Muscle layer of duodenum (tissue), 2 donors: ENCODE results near the gene NEMP2.

Experiments used
- H3K27ac ChIP-seq: one replicate; pipeline ENCODE4 v1.7.0; 2013; ENCODE audit warnings: mild to moderate bottlenecking, low read length
- H3K27me3 ChIP-seq: one replicate; pipeline ENCODE4 v1.7.0; 2013; ENCODE audit warnings: low read depth, mild to moderate bottlenecking, control low read depth, low read length
- H3K36me3 ChIP-seq, 2 donors: one replicate each; pipeline ENCODE4 v1.7.0; 2013; ENCODE audit warnings: low read length in 2 of 2, control low read depth in 1 of 2, mild to moderate bottlenecking in 1 of 2; ENCODE audit not compliant: insufficient read depth in 2 of 2, control insufficient read depth in 1 of 2
- H3K4me1 ChIP-seq, 2 donors: one replicate each; pipeline ENCODE4 v1.7.0; 2013; ENCODE audit warnings: low read length in 2 of 2, mild to moderate bottlenecking in 2 of 2, control low read depth in 1 of 2, moderate library complexity in 1 of 2; ENCODE audit not compliant: insufficient read depth in 2 of 2, control insufficient read depth in 1 of 2
- H3K4me3 ChIP-seq, 2 donors: one replicate each; pipeline ENCODE4 v1.7.0; 2013; ENCODE audit warnings: low read length in 2 of 2, low read depth in 1 of 2, mild to moderate bottlenecking in 1 of 2
- H3K9me3 ChIP-seq, 2 donors: one replicate each; pipeline ENCODE4 v1.7.0; 2013; ENCODE audit warnings: low read length in 2 of 2, control low read depth in 1 of 2, mild to moderate bottlenecking in 1 of 2; ENCODE audit not compliant: control insufficient read depth in 1 of 2
- donor health status: healthy.

The NEMP2 gene

DNA sequence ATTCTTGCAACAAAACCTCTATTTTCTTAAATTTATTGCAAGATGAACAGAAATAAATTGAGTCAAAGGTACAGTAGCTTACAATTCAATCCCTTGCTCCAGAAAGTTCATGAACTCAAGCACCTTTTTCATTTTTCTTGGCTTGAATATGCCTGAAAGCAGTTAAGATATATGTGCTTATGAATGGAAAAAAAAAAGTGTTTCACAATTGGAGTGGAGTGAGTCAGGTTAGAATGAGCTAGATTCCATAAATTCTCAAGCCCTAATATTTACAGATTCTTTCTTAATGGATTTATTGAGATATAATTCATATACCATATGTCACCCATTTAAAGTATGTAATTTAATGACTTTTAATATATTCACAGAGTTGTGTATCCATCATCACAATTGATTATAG is 39.6 kb upstream of the NEMP2 start:
- Histone ChIP-seq H3K27me3 (no peaks in the 10 kb centered on the region), H3K4me1 (peaks cover 4 to 32% of the 10 kb centered on the region in 2 donors)

DNA sequence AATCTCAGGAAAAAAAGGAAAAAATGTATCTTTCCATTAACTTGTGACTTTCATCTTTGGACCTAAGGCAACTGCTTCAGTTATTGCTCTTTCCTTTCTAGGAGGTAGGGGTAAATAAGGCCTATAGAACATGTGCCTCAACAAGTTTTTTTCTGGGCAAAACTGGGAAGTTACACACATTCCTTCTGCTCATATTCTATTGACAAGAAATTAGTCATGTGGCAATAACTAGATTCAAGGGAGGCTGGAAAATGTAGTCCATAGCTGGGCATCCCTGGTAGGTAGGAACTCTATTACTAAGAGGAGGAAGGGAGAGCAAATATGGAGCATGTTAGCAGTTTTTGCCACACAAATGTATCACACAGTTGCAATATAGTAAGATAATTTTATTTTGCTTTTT is 37.7 kb upstream of the NEMP2 start:
- H3K4me1 ChIP-seq = peaks cover 0 to 16% of the 10 kb centered on the region in 2 donors
- no peak overlapping the region for H3K4me3 ChIP-seq
- H3K9me3 ChIP-seq = peaks cover 0 to 6% of the 10 kb centered on the region in 2 donors
- no peaks in the 10 kb centered on the region for H3K36me3 ChIP-seq
- H3K27ac ChIP-seq = no peak overlapping the region
- no peaks in the 10 kb centered on the region for H3K27me3 ChIP-seq

More for the DNA sequence above, 39.6 kb upstream of the NEMP2 start:
- Histone ChIP-seq H3K9me3 (no peaks in the 10 kb centered on the region), H3K36me3 (no peaks in the 10 kb centered on the region), H3K27ac (no peak overlapping the region), H3K4me3 (no peak overlapping the region)

GRCh38 chr2:190571686-190572085 is 37.2 kb upstream of the NEMP2 start:
- Histone ChIP-seq H3K27ac (no peak overlapping the region), H3K4me1 (peaks cover 0 to 12% of the 10 kb centered on the region in 2 donors), H3K36me3 (no peaks in the 10 kb centered on the region), H3K27me3 (no peaks in the 10 kb centered on the region), H3K9me3 (peaks cover 0 to 9% of the 10 kb centered on the region in 2 donors), H3K4me3 (no peak overlapping the region)

- no peaks in the 10 kb centered on the region for H3K27me3 ChIP-seq
- no peak overlapping the region for H3K27ac ChIP-seq
- H3K4me1 ChIP-seq = peaks cover 0 to 8% of the 10 kb centered on the region in 2 donors
- no peaks in the 10 kb centered on the region for H3K36me3 ChIP-seq
- peaks cover 0 to 9% of the 10 kb centered on the region in 2 donors for H3K9me3 ChIP-seq
- H3K4me3 ChIP-seq = no peak overlapping the region
These were observed 36.3 kb upstream of the NEMP2 start for GRCh38 chr2:190570871-190571270.

DNA sequence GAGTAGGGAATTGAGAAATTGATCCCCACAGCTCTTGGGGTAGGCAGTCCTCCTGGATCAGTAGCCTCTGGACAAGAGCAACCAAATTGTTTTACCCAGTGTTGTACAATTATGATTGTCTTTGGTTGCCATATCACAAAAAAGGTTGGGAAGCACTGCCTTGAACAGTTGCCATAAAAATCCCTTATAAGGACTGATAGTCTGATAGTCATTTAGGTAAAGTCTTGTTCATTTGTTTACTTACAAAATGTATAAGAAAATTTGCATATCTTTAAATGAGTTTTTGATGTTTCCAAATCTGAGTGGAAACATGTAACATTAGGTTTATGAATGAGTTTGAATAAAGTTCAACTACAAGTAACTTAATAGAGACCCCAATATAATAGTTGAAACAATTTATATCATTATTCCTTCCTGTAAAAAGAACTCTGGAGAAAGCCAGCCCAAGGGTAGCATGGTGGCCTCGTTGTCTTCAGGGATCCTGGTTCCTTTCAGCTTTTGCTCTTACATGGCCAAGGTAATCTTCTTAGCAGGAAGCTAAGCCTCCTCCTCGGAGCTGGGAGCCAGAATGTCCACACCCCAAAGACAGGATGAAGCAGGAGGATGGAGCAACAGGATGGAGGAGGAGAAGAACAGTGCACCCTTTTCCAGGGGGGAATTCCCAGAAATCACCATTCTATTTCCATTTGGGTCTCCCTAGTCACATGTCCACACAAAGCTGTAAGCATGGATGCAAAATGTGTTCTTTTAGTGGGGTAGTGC is 35.7 kb upstream of the NEMP2 start:
- Histone ChIP-seq H3K4me1 (peaks cover 0 to 4% of the 10 kb centered on the region in 2 donors), H3K36me3 (no peaks in the 10 kb centered on the region), H3K27me3 (no peaks in the 10 kb centered on the region), H3K9me3 (peaks cover 0 to 9% of the 10 kb centered on the region in 2 donors), H3K4me3 (no peak overlapping the region), H3K27ac (no peak overlapping the region)

DNA sequence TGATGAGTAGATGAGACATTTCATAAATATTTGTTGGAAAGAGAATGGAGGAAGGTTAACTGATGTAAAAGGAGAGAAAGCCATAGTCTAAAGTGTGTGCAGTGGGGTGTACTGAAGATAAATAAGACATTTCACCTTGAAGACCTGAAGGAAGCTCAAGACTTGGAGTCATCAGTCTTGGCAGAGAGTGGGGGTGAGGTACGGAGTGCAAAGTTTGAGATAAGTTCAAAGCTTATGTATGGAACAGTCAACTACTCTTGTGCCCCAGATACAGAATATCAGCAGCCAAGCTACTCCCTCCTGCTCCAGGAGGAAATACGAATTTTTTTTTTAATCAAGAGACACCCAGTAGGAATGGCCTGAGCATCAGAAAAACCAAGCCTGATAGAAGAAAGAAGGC is 30.3 kb upstream of the NEMP2 start:
- Histone ChIP-seq H3K36me3 (no peaks in the 10 kb centered on the region), H3K27me3 (no peaks in the 10 kb centered on the region), H3K4me1 (no peaks in the 10 kb centered on the region), H3K4me3 (no peak overlapping the region), H3K9me3 (peaks cover 0 to 9% of the 10 kb centered on the region in 2 donors), H3K27ac (no peak overlapping the region)

GRCh38 chr2:190563646-190564045 is 29.1 kb upstream of the NEMP2 start:
- H3K9me3 ChIP-seq = peaks cover 0 to 9% of the 10 kb centered on the region in 2 donors
- no peaks in the 10 kb centered on the region for H3K27me3 ChIP-seq
- H3K36me3 ChIP-seq = no peaks in the 10 kb centered on the region
- H3K4me3 ChIP-seq = no peak overlapping the region
- no peak overlapping the region for H3K27ac ChIP-seq
- no peaks in the 10 kb centered on the region for H3K4me1 ChIP-seq

- Histone ChIP-seq H3K4me3 (no peak overlapping the region), H3K9me3 (peaks cover 0 to 8% of the 10 kb centered on the region in 2 donors), H3K27me3 (no peaks in the 10 kb centered on the region), H3K36me3 (no peaks in the 10 kb centered on the region), H3K27ac (no peak overlapping the region), H3K4me1 (no peaks in the 10 kb centered on the region)
These were observed 28.6 kb upstream of the NEMP2 start for GRCh38 chr2:190563109-190563508.

- no peak overlapping the region for H3K27ac ChIP-seq
- H3K4me1 ChIP-seq = no peaks in the 10 kb centered on the region
- no peaks in the 10 kb centered on the region for H3K36me3 ChIP-seq
- H3K27me3 ChIP-seq = no peaks in the 10 kb centered on the region
- no peak overlapping the region for H3K4me3 ChIP-seq
- H3K9me3 ChIP-seq = peaks cover 0 to 1% of the 10 kb centered on the region in 2 donors
These were observed 27.6 kb upstream of the NEMP2 start for GRCh38 chr2:190562121-190562520.

- no peaks in the 10 kb centered on the region for H3K9me3 ChIP-seq
- H3K4me1 ChIP-seq = no peaks in the 10 kb centered on the region
- H3K4me3 ChIP-seq = no peak overlapping the region
- H3K27me3 ChIP-seq = no peaks in the 10 kb centered on the region
- no peaks in the 10 kb centered on the region for H3K36me3 ChIP-seq
- H3K27ac ChIP-seq = no peak overlapping the region
These were observed 26.6 kb upstream of the NEMP2 start for GRCh38 chr2:190561094-190561493.

GRCh38 chr2:190554357-190555006 is 20.0 kb upstream of the NEMP2 start:
- no peak overlapping the region for H3K27ac ChIP-seq
- no peaks in the 10 kb centered on the region for H3K27me3 ChIP-seq
- no peaks in the 10 kb centered on the region for H3K4me1 ChIP-seq
- H3K9me3 ChIP-seq = no peaks in the 10 kb centered on the region
- no peak overlapping the region for H3K4me3 ChIP-seq
- H3K36me3 ChIP-seq = no peaks in the 10 kb centered on the region
